ENCODE data around the gene IHH.

Gene IHH

GRCh38 chr2:219022616-219023015 is 38.1 kb downstream of the IHH start:
- DNase-seq = no peak
- H3K27me3 Mint-ChIP-seq = peaks cover 11% of the 10 kb centered on the region
- H3K36me3 Mint-ChIP-seq (ENCODE audit: low read depth) = no peaks in the 10 kb centered on the region
- H3K4me3 Mint-ChIP-seq = no peak overlapping the region
- no peaks in the 10 kb centered on the region for H3K4me1 Mint-ChIP-seq (ENCODE audit: low read depth)
- no peak overlapping the region for H3K27ac Mint-ChIP-seq
- H3K9me3 Mint-ChIP-seq = no peaks in the 10 kb centered on the region

- H3K4me1 Mint-ChIP-seq (ENCODE audit: low read depth) = no peaks in the 10 kb centered on the region
- no peaks in the 10 kb centered on the region for H3K36me3 Mint-ChIP-seq (ENCODE audit: low read depth)
- H3K27ac Mint-ChIP-seq = no peak overlapping the region
- H3K4me3 Mint-ChIP-seq = no peak overlapping the region
- H3K27me3 Mint-ChIP-seq = peaks cover 11% of the 10 kb centered on the region
- no peaks in the 10 kb centered on the region for H3K9me3 Mint-ChIP-seq
- no peak for DNase-seq
These were observed 38.7 kb downstream of the IHH start for GRCh38 chr2:219022041-219022440.

- Mint-ChIP-seq H3K36me3 (ENCODE audit: low read depth) (no peaks in the 10 kb centered on the region), H3K27me3 (peaks cover 14% of the 10 kb centered on the region), H3K27ac (no peak overlapping the region), H3K4me1 (ENCODE audit: low read depth) (no peaks in the 10 kb centered on the region), H3K4me3 (no peak overlapping the region), H3K9me3 (no peaks in the 10 kb centered on the region)
- DNase-seq = no peak
These were observed 39.1 kb downstream of the IHH start for GRCh38 chr2:219021591-219021990.

GRCh38 chr2:219020604-219021365 is 39.9 kb downstream of the IHH start:
- no peaks in the 10 kb centered on the region for H3K9me3 Mint-ChIP-seq
- DNase-seq = no peak
- no peak overlapping the region for H3K4me3 Mint-ChIP-seq
- no peaks in the 10 kb centered on the region for H3K4me1 Mint-ChIP-seq (ENCODE audit: low read depth)
- no peak overlapping the region for H3K27ac Mint-ChIP-seq
- peaks cover 16% of the 10 kb centered on the region for H3K27me3 Mint-ChIP-seq
- no peaks in the 10 kb centered on the region for H3K36me3 Mint-ChIP-seq (ENCODE audit: low read depth)

- DNase-seq = no peak
- no peaks in the 10 kb centered on the region for H3K36me3 Mint-ChIP-seq (ENCODE audit: low read depth)
- H3K9me3 Mint-ChIP-seq = no peaks in the 10 kb centered on the region
- no peak overlapping the region for H3K27ac Mint-ChIP-seq
- peaks cover 24% of the 10 kb centered on the region for H3K27me3 Mint-ChIP-seq
- no peak overlapping the region for H3K4me3 Mint-ChIP-seq
- H3K4me1 Mint-ChIP-seq (ENCODE audit: low read depth) = no peaks in the 10 kb centered on the region
These were observed 41.3 kb downstream of the IHH start for GRCh38 chr2:219019436-219019835.

GRCh38 chr2:219018726-219019125 is 42.0 kb downstream of the IHH start:
- DNase-seq = no peak
- Mint-ChIP-seq H3K27ac (no peak overlapping the region), H3K4me3 (no peak overlapping the region), H3K4me1 (ENCODE audit: low read depth) (no peaks in the 10 kb centered on the region), H3K9me3 (no peaks in the 10 kb centered on the region), H3K27me3 (peaks cover 24% of the 10 kb centered on the region), H3K36me3 (ENCODE audit: low read depth) (no peaks in the 10 kb centered on the region)

GRCh38 chr2:219018286-219018685 is 42.4 kb downstream of the IHH start:
- Mint-ChIP-seq H3K27ac (no peak overlapping the region), H3K36me3 (ENCODE audit: low read depth) (no peaks in the 10 kb centered on the region), H3K27me3 (peaks cover 28% of the 10 kb centered on the region), H3K4me1 (ENCODE audit: low read depth) (no peaks in the 10 kb centered on the region), H3K9me3 (no peaks in the 10 kb centered on the region), H3K4me3 (no peak overlapping the region)
- DNase-seq = no peak

- no peak for DNase-seq
- Mint-ChIP-seq H3K9me3 (no peaks in the 10 kb centered on the region), H3K36me3 (ENCODE audit: low read depth) (no peaks in the 10 kb centered on the region), H3K27me3 (peaks cover 32% of the 10 kb centered on the region), H3K4me1 (ENCODE audit: low read depth) (no peaks in the 10 kb centered on the region), H3K4me3 (no peak overlapping the region), H3K27ac (no peak overlapping the region)
These were observed 43.4 kb downstream of the IHH start for GRCh38 chr2:219017201-219017931.

GRCh38 chr2:219016721-219017120 is 44.0 kb downstream of the IHH start:
- no peaks in the 10 kb centered on the region for H3K36me3 Mint-ChIP-seq (ENCODE audit: low read depth)
- no peak for DNase-seq
- no peak overlapping the region for H3K4me3 Mint-ChIP-seq
- H3K9me3 Mint-ChIP-seq = no peaks in the 10 kb centered on the region
- peaks cover 31% of the 10 kb centered on the region for H3K27me3 Mint-ChIP-seq
- no peak overlapping the region for H3K27ac Mint-ChIP-seq
- no peaks in the 10 kb centered on the region for H3K4me1 Mint-ChIP-seq (ENCODE audit: low read depth)

- Mint-ChIP-seq H3K36me3 (ENCODE audit: low read depth) (no peaks in the 10 kb centered on the region), H3K4me3 (no peak overlapping the region), H3K9me3 (no peaks in the 10 kb centered on the region), H3K4me1 (ENCODE audit: low read depth) (no peaks in the 10 kb centered on the region), H3K27me3 (peaks cover 49% of the 10 kb centered on the region), H3K27ac (no peak overlapping the region)
- DNase-seq = no peak
These were observed 49.8 kb downstream of the IHH start for GRCh38 chr2:219010873-219011272.

GRCh38 chr2:219010162-219010756 is 50.5 kb downstream of the IHH start:
- no peak for DNase-seq
- Mint-ChIP-seq H3K27ac (no peak overlapping the region), H3K4me1 (ENCODE audit: low read depth) (no peaks in the 10 kb centered on the region), H3K36me3 (ENCODE audit: low read depth) (no peaks in the 10 kb centered on the region), H3K9me3 (no peaks in the 10 kb centered on the region), H3K4me3 (no peak overlapping the region), H3K27me3 (peaks cover 55% of the 10 kb centered on the region)

- no peaks in the 10 kb centered on the region for H3K36me3 Mint-ChIP-seq (ENCODE audit: low read depth)
- H3K4me3 Mint-ChIP-seq = no peak overlapping the region
- H3K4me1 Mint-ChIP-seq (ENCODE audit: low read depth) = no peaks in the 10 kb centered on the region
- H3K27ac Mint-ChIP-seq = no peak overlapping the region
- DNase-seq = no peak
- H3K9me3 Mint-ChIP-seq = no peaks in the 10 kb centered on the region
- peaks cover 56% of the 10 kb centered on the region for H3K27me3 Mint-ChIP-seq
These were observed 51.4 kb downstream of the IHH start for GRCh38 chr2:219009294-219009693.
